GM21447 (cell line): ENCODE data around the gene H19.
A peak's percentile ranks its signal among the peaks of the same experiment; 100 is the strongest.

Source experiments
- ATAC-seq: cut with Tn5 transposase; IDR thresholded peaks from one replicate; pipeline ENCODE4 v1.9.1; 2021; ENCODE audit not compliant: unreplicated experiment

H19 gene

GRCh38 chr11:1947592-1948237, 49.9 kb downstream of the H19 start:
- ATAC-seq = peak; percentile 34

GRCh38 chr11:1946812-1947484, 50.7 kb downstream of the H19 start, which contains the start of gene MRPL23:
Gene MRPL23, plus strand, starts transcription at chr11:1947332. Its CDS starts 31 bp downstream, at chr11:1947363.
- peak; percentile 48 for ATAC-seq
